ENCODE measurements around the gene GNAS. TPM values are rescaled to one million over a fixed set of nuclear protein-coding genes. Genes with fewer than 3 reads are reported as not detected.
A peak's percentile ranks its signal among the peaks of the same experiment; 100 is the strongest.

Gene GNAS
- total RNA-seq, 1 donor from 2014 or later = 2,003 TPM

GRCh38 chr20:58893355-58894120 is 41.0 kb downstream of the GNAS start:
- no peak for FAIRE-seq
- Histone ChIP-seq H3K9me3 (ENCODE audit: insufficient read depth, low read depth, low read length) (no peaks in the 10 kb centered on the region), H2AFZ (ENCODE audit: low read depth, low read length) (no peak overlapping the region), H3K36me3 (ENCODE audit: insufficient read depth, low read length) (peaks cover 4% of the 10 kb centered on the region), H3K9ac (ENCODE audit: low read length) (peak overlapping the region; percentile 99), H3K4me2 (ENCODE audit: low read length) (peak overlapping the region; percentile 82), H3K4me1 (ENCODE audit: insufficient read depth, low read length) (peaks cover 27% of the 10 kb centered on the region), H3K27ac (ENCODE audit: low read depth, low read length) (peak overlapping the region; percentile 88), H3K27me3 (ENCODE audit: insufficient read depth, low read length) (no peaks in the 10 kb centered on the region), H3K4me3 (ENCODE audit: insufficient read depth, low read depth, low read length) (peak overlapping the region; percentile 87), H3K79me2 (ENCODE audit: insufficient read depth, low read length) (peaks cover 66% of the 10 kb centered on the region), H4K20me1 (ENCODE audit: insufficient read depth, low read length) (peaks cover 58% of the 10 kb centered on the region)
- Mint-ChIP-seq H3K9me3 (ENCODE audit: unreplicated experiment) (no peaks in the 10 kb centered on the region), H3K4me3 (ENCODE audit: unreplicated experiment) (peak overlapping the region; percentile 93), H3K27me3 (ENCODE audit: low read depth, unreplicated experiment) (no peaks in the 10 kb centered on the region), H3K4me1 (ENCODE audit: low read depth, unreplicated experiment) (peaks cover 29% of the 10 kb centered on the region), H3K36me3 (ENCODE audit: low read depth, unreplicated experiment) (no peaks in the 10 kb centered on the region), H3K27ac (ENCODE audit: unreplicated experiment) (peak overlapping the region; percentile 71)
- TF ChIP-seq CTCF (IDR thresholded peaks at IDR 0.05; ENCODE audit: insufficient read depth, low read depth, low read length) = no peak
- no peak for TF ChIP-seq EZH2 (IDR thresholded peaks at IDR 0.05; ENCODE audit: insufficient read depth, low read length)
- peak; percentile 37 for DNase-seq (ENCODE audit: low read depth)

- Histone ChIP-seq H3K36me3 (ENCODE audit: insufficient read depth, low read length) (peaks cover 12% of the 10 kb centered on the region), H3K4me1 (ENCODE audit: insufficient read depth, low read length) (peaks cover 27% of the 10 kb centered on the region), H3K27ac (ENCODE audit: low read depth, low read length) (no peak overlapping the region), H3K79me2 (ENCODE audit: insufficient read depth, low read length) (peaks cover 79% of the 10 kb centered on the region), H3K9ac (ENCODE audit: low read length) (peak overlapping the region; percentile 99), H4K20me1 (ENCODE audit: insufficient read depth, low read length) (peaks cover 71% of the 10 kb centered on the region), H3K4me3 (ENCODE audit: insufficient read depth, low read depth, low read length) (peak overlapping the region; percentile 24), H3K4me2 (ENCODE audit: low read length) (peak overlapping the region; percentile 82), H3K27me3 (ENCODE audit: insufficient read depth, low read length) (no peaks in the 10 kb centered on the region), H2AFZ (ENCODE audit: low read depth, low read length) (no peak overlapping the region), H3K9me3 (ENCODE audit: insufficient read depth, low read depth, low read length) (no peaks in the 10 kb centered on the region)
- no peaks in the 10 kb centered on the region for H3K9me3 Mint-ChIP-seq (ENCODE audit: unreplicated experiment)
- peaks cover 2% of the 10 kb centered on the region for H3K36me3 Mint-ChIP-seq (ENCODE audit: low read depth, unreplicated experiment)
- DNase-seq (ENCODE audit: low read depth) (no peak), FAIRE-seq (no peak)
- H3K27me3 Mint-ChIP-seq (ENCODE audit: low read depth, unreplicated experiment) = no peaks in the 10 kb centered on the region
- TF ChIP-seq EZH2 (IDR thresholded peaks at IDR 0.05; ENCODE audit: insufficient read depth, low read length) = no peak
- no peak for TF ChIP-seq CTCF (IDR thresholded peaks at IDR 0.05; ENCODE audit: insufficient read depth, low read depth, low read length)
- peaks cover 33% of the 10 kb centered on the region for H3K4me1 Mint-ChIP-seq (ENCODE audit: low read depth, unreplicated experiment)
- peak overlapping the region; percentile 93 for H3K4me3 Mint-ChIP-seq (ENCODE audit: unreplicated experiment)
- peak overlapping the region; percentile 71 for H3K27ac Mint-ChIP-seq (ENCODE audit: unreplicated experiment)
Measured at GRCh38 chr20:58894652-58895447, 42.3 kb downstream of the GNAS start.
